ENCODE measurements around the gene RAET1G. TPM values are rescaled to one million over a fixed set of nuclear protein-coding genes. Genes with fewer than 3 reads are reported as not detected.

Gene RAET1G
- total RNA-seq, 1 donor from 2014 or later: 1.2 TPM

GRCh38 chr6:149904661-149905370, 18.1 kb downstream of the RAET1G start:
- DNase-seq (peak; percentile 54), ATAC-seq (peak; percentile 19)
- Histone ChIP-seq H3K27ac (no peak overlapping the region), H3K4me1 (no peaks in the 10 kb centered on the region), H3K9me3 (no peaks in the 10 kb centered on the region), H3K36me3 (no peaks in the 10 kb centered on the region), H3K4me3 (no peak overlapping the region), H3K27me3 (no peaks in the 10 kb centered on the region)
- intact Hi-C loops (cut with DNase I): no loop called here
- TF ChIP-seq CTCF (IDR thresholded peaks at IDR 0.05): no peak

- Histone ChIP-seq H3K4me3 (no peak overlapping the region), H3K27ac (no peak overlapping the region), H3K36me3 (no peaks in the 10 kb centered on the region), H3K4me1 (no peaks in the 10 kb centered on the region), H3K27me3 (no peaks in the 10 kb centered on the region), H3K9me3 (no peaks in the 10 kb centered on the region)
- DNase-seq (no peak), ATAC-seq (no peak)
- intact Hi-C loops (cut with DNase I): no loop called here
- TF ChIP-seq CTCF (IDR thresholded peaks at IDR 0.05): no peak
Observed at GRCh38 chr6:149903938-149904611, 18.8 kb downstream of the RAET1G start.

GRCh38 chr6:149901444-149902140, 21.3 kb downstream of the RAET1G start:
- peaks cover 12% of the 10 kb centered on the region for H3K4me1 ChIP-seq
- DNase-seq (no peak), ATAC-seq (no peak)
- H3K27ac ChIP-seq: no peak overlapping the region
- H3K4me3 ChIP-seq: no peak overlapping the region
- TF ChIP-seq CTCF (IDR thresholded peaks at IDR 0.05): no peak
- no peaks in the 10 kb centered on the region for H3K27me3 ChIP-seq
- intact Hi-C loops (cut with DNase I): no loop called here
- H3K9me3 ChIP-seq: no peaks in the 10 kb centered on the region
- no peaks in the 10 kb centered on the region for H3K36me3 ChIP-seq

- Histone ChIP-seq H3K9me3 (no peaks in the 10 kb centered on the region), H3K27me3 (no peaks in the 10 kb centered on the region), H3K36me3 (no peaks in the 10 kb centered on the region), H3K27ac (no peak overlapping the region), H3K4me1 (peaks cover 18% of the 10 kb centered on the region), H3K4me3 (no peak overlapping the region)
- DNase-seq (peak; percentile 57), ATAC-seq (no peak)
- TF ChIP-seq CTCF (IDR thresholded peaks at IDR 0.05): no peak
- intact Hi-C loops (cut with DNase I): no loop called here
Observed at GRCh38 chr6:149900620-149901443, 22.1 kb downstream of the RAET1G start.

- TF ChIP-seq CTCF (IDR thresholded peaks at IDR 0.05): no peak
- no peaks in the 10 kb centered on the region for H3K27me3 ChIP-seq
- H3K4me3 ChIP-seq: no peak overlapping the region
- ATAC-seq: no peak
- H3K9me3 ChIP-seq: no peaks in the 10 kb centered on the region
- intact Hi-C loops (cut with DNase I): no loop called here
- H3K36me3 ChIP-seq: no peaks in the 10 kb centered on the region
- H3K27ac ChIP-seq: no peak overlapping the region
- H3K4me1 ChIP-seq: peaks cover 25% of the 10 kb centered on the region
- DNase-seq: peak; percentile 34
Observed at GRCh38 chr6:149899926-149900619, 22.8 kb downstream of the RAET1G start.
